HepG2 (cell line): ENCODE data around the gene PRXL2A. TPM values are rescaled to one million over a fixed set of nuclear protein-coding genes. Genes with fewer than 3 reads are reported as not detected.
A peak's percentile ranks its signal among the peaks of the same experiment; 100 is the strongest.

ENCODE experiments used
- ATRX ChIP-seq: sonication (generic); formaldehyde crosslinking; IDR thresholded peaks from 2 replicates; pipeline ENCODE4 v1.4.0; 2020; ENCODE audit warnings: missing genetic modification reagents, borderline replicate concordance
- HIVEP1 ChIP-seq: sonication (generic); formaldehyde crosslinking; IDR thresholded peaks from 2 replicates; pipeline ENCODE4 v1.4.0; 2020; ENCODE audit warnings: mild to moderate bottlenecking, missing genetic modification reagents
- HNRNPK ChIP-seq: fragments of 200-400 bp; formaldehyde crosslinking; IDR thresholded peaks from 2 replicates; pipeline ENCODE4 v1.6.1; 2018; ENCODE audit warnings: low read length, low read depth, moderate library complexity, mild to moderate bottlenecking; ENCODE audit not compliant: poor library complexity, severe bottlenecking
- HOXA3 ChIP-seq: sonication (generic); formaldehyde crosslinking; IDR thresholded peaks from 2 replicates; pipeline ENCODE4 v1.5.0; 2020; ENCODE audit warnings: missing genetic modification reagents
- KLF9 ChIP-seq: IDR thresholded peaks from 2 replicates; pipeline ENCODE4 v1.6.1; 2016; ENCODE audit warnings: low read depth
- MAF1 ChIP-seq: sonication (generic); formaldehyde crosslinking; IDR thresholded peaks from 2 replicates; pipeline ENCODE4 v1.5.0; 2020; ENCODE audit warnings: missing genetic modification reagents, borderline replicate concordance
- MIXL1 ChIP-seq: IDR thresholded peaks from 2 replicates; pipeline ENCODE4 v1.6.1; 2016
- REPIN1 ChIP-seq: sonication (generic); formaldehyde crosslinking; IDR thresholded peaks from 2 replicates; pipeline ENCODE4 v1.8.0; 2022; ENCODE audit warnings: missing genetic modification reagents, low read depth, mild to moderate bottlenecking, borderline replicate concordance
- RFXAP ChIP-seq: sonication (generic); formaldehyde crosslinking; IDR thresholded peaks from 2 replicates; pipeline ENCODE4 v1.4.0; 2020; ENCODE audit warnings: missing genetic modification reagents, borderline replicate concordance
- SAP130 ChIP-seq: IDR thresholded peaks from 2 replicates; pipeline ENCODE4 v1.6.1; 2016; ENCODE audit warnings: low read depth
- TBP ChIP-seq: sonication (generic); formaldehyde crosslinking; IDR thresholded peaks from 2 replicates; pipeline ENCODE4 v1.5.0; 2020; ENCODE audit warnings: missing genetic modification reagents
- TRIM24 ChIP-seq: sonication (generic); formaldehyde crosslinking; IDR thresholded peaks from 2 replicates; pipeline ENCODE4 v1.8.0; 2022; ENCODE audit warnings: mild to moderate bottlenecking, missing genetic modification reagents
- ZBTB3 ChIP-seq: sonication (generic); formaldehyde crosslinking; IDR thresholded peaks from 2 replicates; pipeline ENCODE4 v1.4.0; 2020; ENCODE audit warnings: low read depth, mild to moderate bottlenecking, moderate library complexity, missing genetic modification reagents, borderline replicate concordance
- ZFY ChIP-seq: sonication (generic); formaldehyde crosslinking; IDR thresholded peaks from 2 replicates; pipeline ENCODE4 v1.4.0; 2020; ENCODE audit warnings: missing genetic modification reagents
- ZMYM2 ChIP-seq: sonication (generic); formaldehyde crosslinking; IDR thresholded peaks from 2 replicates; pipeline ENCODE4 v1.8.0; 2022; ENCODE audit warnings: mild to moderate bottlenecking, missing genetic modification reagents
- ZNF441 ChIP-seq: sonication (generic); formaldehyde crosslinking; IDR thresholded peaks from 2 replicates; pipeline ENCODE4 v1.7.0; 2021; ENCODE audit warnings: missing genetic modification reagents, borderline replicate concordance
- ZNF547 ChIP-seq: sonication (generic); formaldehyde crosslinking; IDR thresholded peaks from 2 replicates; pipeline ENCODE4 v1.5.1; 2020; ENCODE audit warnings: mild to moderate bottlenecking, missing genetic modification reagents
- ZNF709 ChIP-seq: sonication (generic); formaldehyde crosslinking; IDR thresholded peaks from 2 replicates; pipeline ENCODE4 v1.5.0; 2020; ENCODE audit warnings: mild to moderate bottlenecking, missing genetic modification reagents
- polyA plus RNA-seq, 8 experiments: library from polyadenylated mRNA; depleted of rRNA in 3 of 8; stranded (reverse) in 7 of 8; unstranded in 1 of 8; fragments of >200 nt; fragmentation: Illumina TruSeq in 4 of 8; extraction: Trizol in 4 of 8; gene quantifications; 2 replicates each; pipeline versions ENCODE4 v1.2.1 to v1.2.3, GENCODE V29; 2011 to 2016; ENCODE audit warnings: low read depth in 4 of 8, missing spikeins in 1 of 8, mixed read lengths in 1 of 8; ENCODE audit not compliant: insufficient read depth in 1 of 8
- total RNA-seq, 5 experiments: library from RNA; depleted of rRNA; stranded (reverse); fragments of >200 nt; fragmentation: Illumina TruSeq; extraction: Trizol; gene quantifications; 2 replicates each; pipeline ENCODE4 v1.2.3, GENCODE V29; 2016; ENCODE audit warnings: low read depth in 1 of 5
- TF ChIP-seq, protein P1 (sequence below): sonication (generic); formaldehyde crosslinking; IDR thresholded peaks from 2 replicates; pipeline ENCODE4 v1.4.0; 2020; ENCODE audit warnings: missing genetic modification reagents
- TF ChIP-seq, protein P2 (sequence below): sonication (generic); formaldehyde crosslinking; conservative IDR thresholded peaks from 2 replicates; pipeline ENCODE4 v1.8.0; 2022; ENCODE audit warnings: mild to moderate bottlenecking, moderate library complexity, missing genetic modification reagents
- TF ChIP-seq, protein P3 (sequence below): sonication (generic); formaldehyde crosslinking; IDR thresholded peaks from 2 replicates; pipeline ENCODE4 v1.5.0; 2020; ENCODE audit warnings: missing genetic modification reagents
- TF ChIP-seq, protein P4 (sequence below): sonication (generic); formaldehyde crosslinking; IDR thresholded peaks from 2 replicates; pipeline ENCODE4 v1.9.0; 2022; ENCODE audit warnings: missing genetic modification reagents, mild to moderate bottlenecking, borderline replicate concordance

The PRXL2A gene
- total and polyA plus RNA-seq, 2 of the 13 experiments (the other 11 are each of a cell fraction or from before 2014, with no cell fraction given): 43.9 to 79.9 TPM

DNA sequence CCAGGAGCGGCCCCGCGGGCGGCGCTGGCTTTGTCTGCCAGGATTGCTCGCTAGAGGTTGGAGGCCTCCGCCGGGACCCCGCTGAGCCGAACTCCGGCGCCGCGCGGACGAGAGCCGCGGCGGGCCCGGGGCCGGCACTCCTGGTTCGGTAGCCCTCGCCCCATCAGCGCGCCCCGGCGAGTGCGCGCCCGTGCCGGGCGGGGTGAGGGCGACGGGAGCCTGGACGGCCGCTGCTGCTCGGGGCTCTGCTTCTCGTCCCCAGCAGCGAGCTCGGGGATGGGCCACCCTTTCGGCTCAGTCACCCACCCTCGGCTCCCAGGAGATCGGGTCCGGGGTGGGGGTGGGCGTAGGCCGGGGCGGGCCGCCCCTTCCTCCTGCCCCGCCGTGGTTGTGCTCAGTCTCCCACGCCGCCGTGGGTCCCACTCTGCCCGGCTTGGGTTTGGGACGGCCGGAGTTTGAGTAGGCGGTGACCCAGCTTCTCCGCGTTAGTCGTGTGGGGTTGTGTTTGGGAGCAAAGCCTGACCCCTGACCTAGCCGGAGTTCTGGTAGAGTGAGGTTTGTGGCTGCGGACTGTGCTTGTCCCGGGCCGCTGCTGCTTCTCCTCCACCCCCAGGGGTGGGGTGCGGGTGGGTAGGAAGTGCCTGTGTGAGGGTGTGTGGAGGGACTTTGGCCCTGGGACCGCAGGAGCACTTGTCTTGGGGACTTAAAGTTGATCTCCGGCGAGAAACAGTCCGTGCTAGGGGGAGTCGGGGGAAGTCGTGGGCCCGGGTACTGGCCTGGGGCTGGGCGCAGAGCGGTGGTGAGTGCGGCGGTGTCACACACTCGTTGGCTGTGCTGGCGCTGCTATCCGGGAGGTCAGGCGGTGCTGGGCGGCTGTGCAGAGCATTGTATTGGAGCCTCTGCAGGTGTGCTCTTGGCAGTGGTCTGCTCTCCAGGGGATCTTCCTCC, 46.4 kb downstream of the PRXL2A start (continued):
- no peak for TF ChIP-seq HIVEP1 (CRISPR knock-in tag)
- TF ChIP-seq, protein P1, sequence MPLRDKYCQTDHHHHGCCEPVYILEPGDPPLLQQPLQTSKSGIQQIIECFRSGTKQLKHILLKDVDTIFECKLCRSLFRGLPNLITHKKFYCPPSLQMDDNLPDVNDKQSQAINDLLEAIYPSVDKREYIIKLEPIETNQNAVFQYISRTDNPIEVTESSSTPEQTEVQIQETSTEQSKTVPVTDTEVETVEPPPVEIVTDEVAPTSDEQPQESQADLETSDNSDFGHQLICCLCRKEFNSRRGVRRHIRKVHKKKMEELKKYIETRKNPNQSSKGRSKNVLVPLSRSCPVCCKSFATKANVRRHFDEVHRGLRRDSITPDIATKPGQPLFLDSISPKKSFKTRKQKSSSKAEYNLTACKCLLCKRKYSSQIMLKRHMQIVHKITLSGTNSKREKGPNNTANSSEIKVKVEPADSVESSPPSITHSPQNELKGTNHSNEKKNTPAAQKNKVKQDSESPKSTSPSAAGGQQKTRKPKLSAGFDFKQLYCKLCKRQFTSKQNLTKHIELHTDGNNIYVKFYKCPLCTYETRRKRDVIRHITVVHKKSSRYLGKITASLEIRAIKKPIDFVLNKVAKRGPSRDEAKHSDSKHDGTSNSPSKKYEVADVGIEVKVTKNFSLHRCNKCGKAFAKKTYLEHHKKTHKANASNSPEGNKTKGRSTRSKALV: no peak
- TF ChIP-seq, protein P2, sequence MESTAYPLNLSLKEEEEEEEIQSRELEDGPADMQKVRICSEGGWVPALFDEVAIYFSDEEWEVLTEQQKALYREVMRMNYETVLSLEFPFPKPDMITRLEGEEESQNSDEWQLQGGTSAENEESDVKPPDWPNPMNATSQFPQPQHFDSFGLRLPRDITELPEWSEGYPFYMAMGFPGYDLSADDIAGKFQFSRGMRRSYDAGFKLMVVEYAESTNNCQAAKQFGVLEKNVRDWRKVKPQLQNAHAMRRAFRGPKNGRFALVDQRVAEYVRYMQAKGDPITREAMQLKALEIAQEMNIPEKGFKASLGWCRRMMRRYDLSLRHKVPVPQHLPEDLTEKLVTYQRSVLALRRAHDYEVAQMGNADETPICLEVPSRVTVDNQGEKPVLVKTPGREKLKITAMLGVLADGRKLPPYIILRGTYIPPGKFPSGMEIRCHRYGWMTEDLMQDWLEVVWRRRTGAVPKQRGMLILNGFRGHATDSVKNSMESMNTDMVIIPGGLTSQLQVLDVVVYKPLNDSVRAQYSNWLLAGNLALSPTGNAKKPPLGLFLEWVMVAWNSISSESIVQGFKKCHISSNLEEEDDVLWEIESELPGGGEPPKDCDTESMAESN (CRISPR knock-in tag): no peak; the same call in 1 of the 2 replicates
- TF ChIP-seq TRIM24 (CRISPR knock-in tag): no peak
- 0 out of 2 replicates have a peak, but pooled peaks have one; percentile 19 for TF ChIP-seq SAP130 (CRISPR knock-in tag)
- TF ChIP-seq, protein P3, sequence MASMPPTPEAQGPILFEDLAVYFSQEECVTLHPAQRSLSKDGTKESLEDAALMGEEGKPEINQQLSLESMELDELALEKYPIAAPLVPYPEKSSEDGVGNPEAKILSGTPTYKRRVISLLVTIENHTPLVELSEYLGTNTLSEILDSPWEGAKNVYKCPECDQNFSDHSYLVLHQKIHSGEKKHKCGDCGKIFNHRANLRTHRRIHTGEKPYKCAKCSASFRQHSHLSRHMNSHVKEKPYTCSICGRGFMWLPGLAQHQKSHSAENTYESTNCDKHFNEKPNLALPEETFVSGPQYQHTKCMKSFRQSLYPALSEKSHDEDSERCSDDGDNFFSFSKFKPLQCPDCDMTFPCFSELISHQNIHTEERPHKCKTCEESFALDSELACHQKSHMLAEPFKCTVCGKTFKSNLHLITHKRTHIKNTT (CRISPR knock-in tag): no peak
- TF ChIP-seq ZNF547 (CRISPR knock-in tag): no peak; the same call in 1 of the 2 replicates
- no peak for TF ChIP-seq ATRX (CRISPR knock-in tag)
- no peak for TF ChIP-seq ZMYM2 (CRISPR knock-in tag)
- peak; percentile 2; the same call in 1 of the 2 replicates for TF ChIP-seq ZFY (CRISPR knock-in tag)
- 0 out of 2 replicates have a peak, but pooled peaks have one; percentile 26 for TF ChIP-seq RFXAP (CRISPR knock-in tag)
- TF ChIP-seq ZBTB3: no peak
- peak; percentile 29; the same call in 1 of the 2 replicates for TF ChIP-seq HOXA3
- TF ChIP-seq TBP (CRISPR knock-in tag): no peak
- TF ChIP-seq MIXL1: no peak
- no peak for TF ChIP-seq MAF1 (CRISPR knock-in tag)
- no peak for TF ChIP-seq KLF9 (CRISPR knock-in tag)
- TF ChIP-seq ZNF709 (CRISPR knock-in tag): peak; percentile 47
- TF ChIP-seq ZNF441: no peak; the same call in 1 of the 2 replicates
- no peak for TF ChIP-seq HNRNPK
- TF ChIP-seq REPIN1 (CRISPR knock-in tag): no peak
- TF ChIP-seq, protein P4, sequence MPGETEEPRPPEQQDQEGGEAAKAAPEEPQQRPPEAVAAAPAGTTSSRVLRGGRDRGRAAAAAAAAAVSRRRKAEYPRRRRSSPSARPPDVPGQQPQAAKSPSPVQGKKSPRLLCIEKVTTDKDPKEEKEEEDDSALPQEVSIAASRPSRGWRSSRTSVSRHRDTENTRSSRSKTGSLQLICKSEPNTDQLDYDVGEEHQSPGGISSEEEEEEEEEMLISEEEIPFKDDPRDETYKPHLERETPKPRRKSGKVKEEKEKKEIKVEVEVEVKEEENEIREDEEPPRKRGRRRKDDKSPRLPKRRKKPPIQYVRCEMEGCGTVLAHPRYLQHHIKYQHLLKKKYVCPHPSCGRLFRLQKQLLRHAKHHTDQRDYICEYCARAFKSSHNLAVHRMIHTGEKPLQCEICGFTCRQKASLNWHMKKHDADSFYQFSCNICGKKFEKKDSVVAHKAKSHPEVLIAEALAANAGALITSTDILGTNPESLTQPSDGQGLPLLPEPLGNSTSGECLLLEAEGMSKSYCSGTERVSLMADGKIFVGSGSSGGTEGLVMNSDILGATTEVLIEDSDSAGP (CRISPR knock-in tag): no peak
